ENCODE measurements around the gene HLA-DPB1.

Gene HLA-DPB1

DNA sequence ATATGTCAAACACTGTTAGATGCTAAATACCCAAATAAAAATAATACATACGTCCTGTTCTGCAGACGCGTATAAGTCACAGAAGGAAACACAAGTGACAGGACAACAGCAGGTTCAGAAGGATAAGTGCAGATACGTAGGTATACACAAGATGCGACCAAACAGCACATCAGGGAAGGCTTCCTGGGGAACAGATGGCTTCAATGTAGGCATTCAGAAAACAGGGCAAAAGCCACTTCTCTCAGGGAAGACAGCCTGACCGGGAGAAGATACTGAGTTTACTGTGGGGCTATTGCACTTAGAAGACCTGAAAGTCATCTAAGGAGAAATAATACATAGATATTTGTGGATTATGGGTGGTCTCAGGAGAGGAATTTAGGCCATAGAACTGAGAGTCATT is 4.2 kb upstream of the HLA-DPB1 start:
- Histone ChIP-seq H3K9ac (ENCODE audit: low read depth, low read length, poor library complexity, severe bottlenecking) (no peak overlapping the region), H4K20me1 (ENCODE audit: insufficient read depth, low read length, poor library complexity, severe bottlenecking) (no peaks in the 10 kb centered on the region), H3K36me3 (ENCODE audit: insufficient read depth, low read length) (no peaks in the 10 kb centered on the region), H3K9me2 (replicated peaks; ENCODE audit: low read depth, low read length) (no peaks in the 10 kb centered on the region), H3K4me3 (ENCODE audit: low read length, poor library complexity, severe bottlenecking) (no peak overlapping the region), H3K4me2 (ENCODE audit: low read depth, low read length, poor library complexity, severe bottlenecking) (no peak overlapping the region), H3F3A (ENCODE audit: low read depth) (no peaks in the 10 kb centered on the region), H2AFZ (ENCODE audit: low read length) (no peak overlapping the region), H3K27me3 (ENCODE audit: insufficient read depth, low read length, poor library complexity, severe bottlenecking) (no peaks in the 10 kb centered on the region), H3K4me1 (ENCODE audit: insufficient read depth, low read length, poor library complexity, severe bottlenecking) (peaks cover 3% of the 10 kb centered on the region), H3K79me2 (ENCODE audit: insufficient read depth, low read length) (no peaks in the 10 kb centered on the region), H3K9me3 (ENCODE audit: insufficient read depth, low read depth, low read length) (no peaks in the 10 kb centered on the region)
- TF ChIP-seq EZH2phosphoT487 (IDR thresholded peaks at IDR 0.05; ENCODE audit: borderline replicate concordance): no peak
- TF ChIP-seq, protein P1, sequence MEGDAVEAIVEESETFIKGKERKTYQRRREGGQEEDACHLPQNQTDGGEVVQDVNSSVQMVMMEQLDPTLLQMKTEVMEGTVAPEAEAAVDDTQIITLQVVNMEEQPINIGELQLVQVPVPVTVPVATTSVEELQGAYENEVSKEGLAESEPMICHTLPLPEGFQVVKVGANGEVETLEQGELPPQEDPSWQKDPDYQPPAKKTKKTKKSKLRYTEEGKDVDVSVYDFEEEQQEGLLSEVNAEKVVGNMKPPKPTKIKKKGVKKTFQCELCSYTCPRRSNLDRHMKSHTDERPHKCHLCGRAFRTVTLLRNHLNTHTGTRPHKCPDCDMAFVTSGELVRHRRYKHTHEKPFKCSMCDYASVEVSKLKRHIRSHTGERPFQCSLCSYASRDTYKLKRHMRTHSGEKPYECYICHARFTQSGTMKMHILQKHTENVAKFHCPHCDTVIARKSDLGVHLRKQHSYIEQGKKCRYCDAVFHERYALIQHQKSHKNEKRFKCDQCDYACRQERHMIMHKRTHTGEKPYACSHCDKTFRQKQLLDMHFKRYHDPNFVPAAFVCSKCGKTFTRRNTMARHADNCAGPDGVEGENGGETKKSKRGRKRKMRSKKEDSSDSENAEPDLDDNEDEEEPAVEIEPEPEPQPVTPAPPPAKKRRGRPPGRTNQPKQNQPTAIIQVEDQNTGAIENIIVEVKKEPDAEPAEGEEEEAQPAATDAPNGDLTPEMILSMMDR (conservative IDR thresholded peaks at IDR 0.05; ENCODE audit: low read length): no peak

DNA sequence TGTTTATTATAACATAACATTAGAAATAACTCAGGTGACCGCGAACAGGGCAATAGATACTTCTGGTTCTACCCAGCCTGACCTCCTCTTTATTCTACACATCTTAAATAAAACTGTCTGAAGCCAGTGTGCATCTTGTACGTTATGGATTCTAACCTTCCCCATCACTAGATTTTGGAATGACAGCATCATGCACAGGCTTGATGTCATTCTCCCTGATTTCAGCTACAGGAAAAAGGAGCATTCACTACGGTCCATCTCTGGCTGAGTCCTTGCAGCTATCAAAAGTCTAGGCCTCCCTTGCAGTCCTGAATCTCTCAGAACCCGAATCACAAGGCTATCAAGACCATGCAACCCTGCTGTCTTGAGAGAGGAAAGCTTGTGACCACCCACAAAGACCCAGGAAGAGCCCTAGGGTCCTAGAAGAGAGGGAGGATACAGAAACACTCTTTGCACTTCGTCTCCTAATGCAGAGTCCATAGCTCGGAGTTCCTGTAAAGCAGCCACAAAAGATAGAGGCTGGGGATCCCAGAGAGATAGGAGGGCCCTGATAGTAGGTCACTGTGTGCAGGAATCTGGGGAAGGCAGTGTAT is 3.2 kb upstream of the HLA-DPB1 start:
- Histone ChIP-seq H3F3A (ENCODE audit: low read depth) (no peaks in the 10 kb centered on the region), H3K9me2 (replicated peaks; ENCODE audit: low read depth, low read length) (no peaks in the 10 kb centered on the region), H3K4me2 (ENCODE audit: low read depth, low read length, poor library complexity, severe bottlenecking) (no peak overlapping the region), H3K36me3 (ENCODE audit: insufficient read depth, low read length) (no peaks in the 10 kb centered on the region), H3K79me2 (ENCODE audit: insufficient read depth, low read length) (no peaks in the 10 kb centered on the region), H3K4me3 (ENCODE audit: low read length, poor library complexity, severe bottlenecking) (no peak overlapping the region), H3K4me1 (ENCODE audit: insufficient read depth, low read length, poor library complexity, severe bottlenecking) (peaks cover 3% of the 10 kb centered on the region), H4K20me1 (ENCODE audit: insufficient read depth, low read length, poor library complexity, severe bottlenecking) (no peaks in the 10 kb centered on the region), H3K9me3 (ENCODE audit: insufficient read depth, low read depth, low read length) (no peaks in the 10 kb centered on the region), H3K27me3 (ENCODE audit: insufficient read depth, low read length, poor library complexity, severe bottlenecking) (no peaks in the 10 kb centered on the region), H2AFZ (ENCODE audit: low read length) (peak overlapping the region; percentile 40; the same call in 1 of the 2 replicates), H3K9ac (ENCODE audit: low read depth, low read length, poor library complexity, severe bottlenecking) (no peak overlapping the region)
- TF ChIP-seq, protein P1 (conservative IDR thresholded peaks at IDR 0.05; ENCODE audit: low read length): no peak
- TF ChIP-seq EZH2phosphoT487 (IDR thresholded peaks at IDR 0.05; ENCODE audit: borderline replicate concordance): no peak

DNA sequence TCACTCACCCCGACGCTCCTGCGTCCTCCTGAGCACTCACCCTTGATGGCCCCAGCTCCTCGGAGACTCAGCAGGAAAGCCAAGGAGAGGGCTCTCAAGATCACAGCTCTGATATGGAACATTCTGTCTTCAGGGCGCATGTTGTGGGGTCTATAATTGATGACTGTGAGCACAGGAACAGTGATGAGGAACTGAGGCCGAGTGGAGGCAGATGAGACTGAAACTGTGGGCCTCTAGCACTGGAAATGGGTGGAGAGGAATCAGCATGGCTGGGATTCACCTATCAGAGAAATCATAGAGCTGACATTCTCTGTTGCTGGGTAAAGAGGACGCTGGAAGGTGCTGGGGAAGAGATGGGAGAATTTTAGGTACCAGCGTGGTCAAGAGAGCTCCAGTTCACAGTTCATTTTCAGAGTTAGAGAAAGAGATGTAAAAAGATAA is 2.3 kb upstream of the HLA-DPB1 start, which contains the start of gene HLA-DPA1:
Gene HLA-DPA1 (minus strand): TSS at position 219 of the 441 bp plus-strand sequence.
- no peaks in the 10 kb centered on the region for H3K9me2 ChIP-seq (replicated peaks; ENCODE audit: low read depth, low read length)
- H3K79me2 ChIP-seq (ENCODE audit: insufficient read depth, low read length): no peaks in the 10 kb centered on the region
- H2AFZ ChIP-seq (ENCODE audit: low read length): peak within 1 kb of the TSS; percentile 57; the same call in 1 of the 2 replicates
- no peak within 1 kb of the TSS for H3K4me3 ChIP-seq (ENCODE audit: low read length, poor library complexity, severe bottlenecking)
- no peaks in the 10 kb centered on the region for H3F3A ChIP-seq (ENCODE audit: low read depth)
- no peaks in the 10 kb centered on the region for H4K20me1 ChIP-seq (ENCODE audit: insufficient read depth, low read length, poor library complexity, severe bottlenecking)
- no peaks in the 10 kb centered on the region for H3K36me3 ChIP-seq (ENCODE audit: insufficient read depth, low read length)
- H3K9me3 ChIP-seq (ENCODE audit: insufficient read depth, low read depth, low read length): no peaks in the 10 kb centered on the region
- peaks cover 3% of the 10 kb centered on the region for H3K4me1 ChIP-seq (ENCODE audit: insufficient read depth, low read length, poor library complexity, severe bottlenecking)
- no peak within 1 kb of the TSS for H3K9ac ChIP-seq (ENCODE audit: low read depth, low read length, poor library complexity, severe bottlenecking)
- no peak within 1 kb of the TSS for H3K4me2 ChIP-seq (ENCODE audit: low read depth, low read length, poor library complexity, severe bottlenecking)
- no peak for TF ChIP-seq EZH2phosphoT487 (IDR thresholded peaks at IDR 0.05; ENCODE audit: borderline replicate concordance)
- TF ChIP-seq, protein P1 (conservative IDR thresholded peaks at IDR 0.05; ENCODE audit: low read length): no peak
- H3K27me3 ChIP-seq (ENCODE audit: insufficient read depth, low read length, poor library complexity, severe bottlenecking): no peaks in the 10 kb centered on the region
